ENCODE results near the gene TCP1.
A peak's percentile ranks its signal among the peaks of the same experiment; 100 is the strongest.
"Not testable (repeated sequence)": the region's sequence is repeated elsewhere in the genome, so short reads cannot be mapped to it uniquely, and the experiment has no call there.

The TCP1 gene

DNA sequence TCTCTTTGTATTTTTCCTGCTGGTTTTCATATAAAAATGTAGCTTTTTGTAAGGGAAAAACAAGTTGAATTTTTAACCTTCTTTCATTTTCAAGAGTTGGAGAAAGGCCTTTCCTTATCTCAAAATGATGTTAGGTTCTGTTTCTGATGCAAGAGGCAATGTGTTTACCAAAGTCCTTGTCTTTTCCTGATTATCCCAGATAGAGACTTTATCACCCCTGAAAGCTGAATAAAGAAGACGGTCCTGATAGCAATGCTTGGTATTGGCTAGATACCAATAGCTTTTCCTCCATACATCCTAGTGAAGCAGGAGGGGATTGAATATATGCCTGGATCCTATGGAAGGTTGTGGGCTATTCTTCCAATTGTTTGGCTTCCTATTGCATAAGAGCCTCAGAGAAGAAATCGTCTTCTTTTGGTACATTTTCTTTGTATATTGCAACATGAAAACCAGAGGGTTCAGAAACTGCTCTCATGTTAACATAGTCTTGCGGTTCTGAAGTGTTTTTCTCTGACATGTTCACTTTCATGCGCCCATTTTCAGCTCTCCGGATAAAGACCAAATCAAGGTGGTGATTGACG lies 16.1 kb upstream of the TCP1 start:
- Mint-ChIP-seq H3K9me3 (no peaks in the 10 kb centered on the region), H3K27ac (no peak overlapping the region), H3K27me3 (no peaks in the 10 kb centered on the region), H3K4me3 (no peak overlapping the region), H3K4me1 (peaks cover 13% of the 10 kb centered on the region), H3K36me3 (peaks cover 1% of the 10 kb centered on the region)
- CTCF ChIA-PET = no interaction called here
- DNase-seq = no peak

DNA sequence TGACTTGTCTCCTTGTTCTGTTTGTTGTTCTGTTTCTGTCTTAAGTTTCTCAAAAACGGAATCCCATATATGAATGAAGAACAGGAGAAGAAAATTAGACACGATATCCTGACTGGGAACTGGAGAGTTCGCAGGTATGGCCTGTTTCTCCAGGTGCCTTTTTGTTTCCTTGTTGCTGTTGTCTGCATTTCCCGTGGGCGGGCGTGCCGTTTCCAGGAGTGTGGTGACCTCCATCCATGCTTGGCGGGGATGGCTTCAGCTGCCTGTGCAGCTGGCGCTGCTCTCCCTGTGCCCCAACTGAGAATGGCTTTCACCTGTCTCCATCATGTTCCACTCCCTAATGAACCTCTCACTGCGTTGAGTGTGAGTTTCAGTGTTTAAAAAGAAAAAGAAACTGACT lies 15.1 kb upstream of the TCP1 start:
- H3K27ac Mint-ChIP-seq = no peak overlapping the region
- CTCF ChIA-PET = no interaction called here
- peaks cover 6% of the 10 kb centered on the region for H3K36me3 Mint-ChIP-seq
- H3K27me3 Mint-ChIP-seq = no peaks in the 10 kb centered on the region
- peaks cover 9% of the 10 kb centered on the region for H3K4me1 Mint-ChIP-seq
- no peak for DNase-seq
- H3K9me3 Mint-ChIP-seq = no peaks in the 10 kb centered on the region
- no peak overlapping the region for H3K4me3 Mint-ChIP-seq

DNA sequence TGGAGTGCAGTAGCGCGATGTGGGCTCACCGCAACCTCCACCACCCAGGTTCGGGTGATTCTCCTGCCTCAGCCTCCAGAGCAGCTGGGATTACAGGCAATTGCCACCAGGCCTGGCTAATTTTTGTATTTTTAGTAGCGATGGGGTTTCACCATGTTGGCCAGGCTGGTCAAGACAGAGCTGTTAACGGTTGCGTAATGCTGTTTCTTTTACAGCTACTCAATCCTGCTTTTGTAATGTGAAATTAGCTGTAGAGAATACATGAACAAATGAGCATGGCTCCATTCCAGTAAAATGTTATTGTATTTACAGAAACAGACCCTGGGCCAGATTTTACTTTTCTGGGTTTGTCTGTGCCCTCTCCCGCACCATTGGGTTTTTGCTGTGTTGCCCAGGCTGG lies 12.5 kb upstream of the TCP1 start:
- Mint-ChIP-seq H3K27me3 (no peaks in the 10 kb centered on the region), H3K4me3 (no peak overlapping the region), H3K9me3 (no peaks in the 10 kb centered on the region), H3K4me1 (peaks cover 2% of the 10 kb centered on the region), H3K36me3 (peaks cover 24% of the 10 kb centered on the region), H3K27ac (no peak overlapping the region)
- DNase-seq = no peak
- CTCF ChIA-PET = interaction anchor here (0.5 kb wide), 1 partner anchor 689 kb away, joined by 3 read pairs; no protein-coding TSS in a partner anchor

DNA sequence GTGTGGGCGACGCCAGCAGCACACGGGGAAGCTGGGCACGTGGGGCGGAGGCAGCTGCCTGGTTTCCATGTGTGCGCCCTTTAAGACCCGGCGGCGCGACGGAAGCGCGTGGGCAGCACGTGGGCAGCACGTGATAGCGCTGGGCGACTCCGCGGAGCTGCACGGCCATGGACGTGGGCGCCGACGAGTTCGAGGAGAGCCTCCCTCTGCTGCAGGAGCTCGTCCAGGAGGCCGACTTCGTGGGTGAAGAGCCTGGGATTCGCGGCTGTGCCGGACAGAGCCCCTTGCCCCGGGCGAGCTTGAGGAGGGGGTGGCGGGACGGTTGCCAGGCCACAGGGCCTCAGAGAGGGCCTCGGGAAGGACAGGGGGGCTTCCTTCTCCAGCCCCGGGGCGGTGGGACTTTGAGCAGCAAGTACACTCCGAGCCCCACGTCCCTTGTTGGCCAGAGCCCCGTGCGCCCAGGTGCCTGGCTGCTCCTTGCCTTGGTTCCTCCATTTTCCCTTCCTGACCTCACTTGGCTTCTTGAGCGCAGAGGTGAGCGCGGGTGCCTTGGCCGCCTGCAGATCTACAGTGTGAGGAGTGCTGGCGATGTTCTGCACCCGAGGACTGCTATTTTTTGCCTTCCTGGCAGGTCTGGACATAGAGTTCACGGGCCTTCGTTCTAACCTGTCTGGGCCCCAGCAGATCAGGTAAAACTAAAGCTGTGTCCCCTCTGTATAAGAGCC lies 10.9 kb upstream of the TCP1 start, which contains the start of gene PNLDC1:
Gene PNLDC1, plus strand, starts transcription at position 136 of the 725 bp plus-strand sequence. Its CDS starts 32 bp downstream, at position 168.
- peaks cover 2% of the 10 kb centered on the region for H3K4me1 Mint-ChIP-seq
- no peaks in the 10 kb centered on the region for H3K9me3 Mint-ChIP-seq
- H3K27me3 Mint-ChIP-seq = no peaks in the 10 kb centered on the region
- H3K27ac Mint-ChIP-seq = no peak within 1 kb of the TSS
- DNase-seq = no peak
- no peak within 1 kb of the TSS for H3K4me3 Mint-ChIP-seq
- CTCF ChIA-PET = no interaction called here
- H3K36me3 Mint-ChIP-seq = peaks cover 26% of the 10 kb centered on the region

DNA sequence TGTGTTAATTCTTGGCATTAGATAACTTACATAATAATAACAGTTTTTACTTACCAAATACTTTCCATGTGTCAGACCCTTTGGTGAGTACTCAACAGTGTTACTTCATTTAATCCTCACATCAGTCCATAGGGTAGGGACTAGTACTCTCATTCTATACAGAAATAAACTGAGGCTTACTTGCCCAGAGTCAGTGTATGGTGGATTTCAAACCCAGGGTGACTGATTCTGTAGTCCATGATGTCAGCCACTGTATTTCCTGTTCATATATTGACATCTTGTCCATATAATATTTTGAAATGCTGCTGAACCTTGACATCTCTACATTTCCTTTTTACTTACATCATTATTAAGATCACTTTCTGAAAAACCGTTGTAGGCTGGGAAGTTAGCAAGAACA lies 8.2 kb upstream of the TCP1 start:
- CTCF ChIA-PET = no interaction called here
- Mint-ChIP-seq H3K27me3 (no peaks in the 10 kb centered on the region), H3K4me3 (no peak overlapping the region), H3K27ac (peak overlapping the region; percentile 19), H3K36me3 (peaks cover 44% of the 10 kb centered on the region), H3K9me3 (no peaks in the 10 kb centered on the region), H3K4me1 (peaks cover 22% of the 10 kb centered on the region)
- no peak for DNase-seq

DNA sequence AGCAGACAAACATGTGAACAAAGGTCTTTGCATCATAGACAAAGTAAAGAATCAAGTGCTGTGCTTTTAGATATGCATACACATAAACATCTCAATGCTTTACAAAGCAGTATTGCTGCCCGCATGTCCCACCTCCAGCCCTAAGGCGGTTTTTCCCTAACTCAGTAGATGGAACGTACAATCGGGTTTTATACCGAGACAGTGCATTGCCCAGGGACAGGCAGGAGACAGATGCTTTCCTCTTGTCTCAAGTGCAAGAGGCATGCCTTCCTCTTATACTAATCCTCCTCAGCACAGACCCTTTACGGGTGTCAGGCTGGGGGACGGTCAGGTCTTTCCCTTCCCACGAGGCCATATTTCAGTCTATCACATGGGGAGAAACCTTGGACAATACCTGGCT lies 5.6 kb upstream of the TCP1 start:
- H3K4me3 Mint-ChIP-seq, H3K27me3 Mint-ChIP-seq, CTCF ChIA-PET, DNase-seq, H3K27ac Mint-ChIP-seq, H3K9me3 Mint-ChIP-seq: not testable (repeated sequence)
- Mint-ChIP-seq H3K4me1 (peaks cover 38% of the 10 kb centered on the region), H3K36me3 (peaks cover 57% of the 10 kb centered on the region)

DNA sequence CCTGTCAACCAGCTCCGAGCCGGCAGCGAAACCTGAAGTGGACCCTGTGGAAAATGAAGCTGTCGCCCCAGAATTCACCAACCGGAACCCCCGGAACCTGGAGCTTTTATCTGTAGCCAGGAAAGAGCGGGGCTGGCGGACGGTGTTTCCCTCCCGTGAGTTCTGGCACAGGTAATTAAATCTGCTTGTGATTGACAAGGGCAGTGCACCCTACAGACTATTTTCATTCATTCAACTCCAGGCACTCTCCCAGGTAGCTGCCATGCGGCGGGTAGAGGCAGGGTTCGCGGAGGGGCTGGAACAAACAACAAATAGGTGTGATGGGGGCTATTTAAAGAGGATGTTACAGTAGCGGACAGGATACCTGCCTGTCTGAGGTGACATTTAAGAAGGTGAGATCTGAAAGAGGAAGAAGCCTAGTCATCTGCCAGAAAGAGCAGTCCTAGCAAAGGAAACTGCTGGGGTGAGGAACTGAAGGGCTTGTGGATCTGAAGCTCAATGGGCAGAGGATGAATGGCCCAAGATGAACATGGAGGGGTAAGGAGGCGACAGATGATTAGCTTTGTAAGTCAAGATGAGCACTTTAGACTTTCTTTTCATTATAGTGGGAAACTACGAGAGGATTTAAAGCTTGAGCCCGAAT lies 1.7 kb upstream of the TCP1 start:
- Mint-ChIP-seq H3K27ac (peak overlapping the region; percentile 96), H3K9me3 (no peaks in the 10 kb centered on the region), H3K4me1 (peaks cover 58% of the 10 kb centered on the region)

DNA sequence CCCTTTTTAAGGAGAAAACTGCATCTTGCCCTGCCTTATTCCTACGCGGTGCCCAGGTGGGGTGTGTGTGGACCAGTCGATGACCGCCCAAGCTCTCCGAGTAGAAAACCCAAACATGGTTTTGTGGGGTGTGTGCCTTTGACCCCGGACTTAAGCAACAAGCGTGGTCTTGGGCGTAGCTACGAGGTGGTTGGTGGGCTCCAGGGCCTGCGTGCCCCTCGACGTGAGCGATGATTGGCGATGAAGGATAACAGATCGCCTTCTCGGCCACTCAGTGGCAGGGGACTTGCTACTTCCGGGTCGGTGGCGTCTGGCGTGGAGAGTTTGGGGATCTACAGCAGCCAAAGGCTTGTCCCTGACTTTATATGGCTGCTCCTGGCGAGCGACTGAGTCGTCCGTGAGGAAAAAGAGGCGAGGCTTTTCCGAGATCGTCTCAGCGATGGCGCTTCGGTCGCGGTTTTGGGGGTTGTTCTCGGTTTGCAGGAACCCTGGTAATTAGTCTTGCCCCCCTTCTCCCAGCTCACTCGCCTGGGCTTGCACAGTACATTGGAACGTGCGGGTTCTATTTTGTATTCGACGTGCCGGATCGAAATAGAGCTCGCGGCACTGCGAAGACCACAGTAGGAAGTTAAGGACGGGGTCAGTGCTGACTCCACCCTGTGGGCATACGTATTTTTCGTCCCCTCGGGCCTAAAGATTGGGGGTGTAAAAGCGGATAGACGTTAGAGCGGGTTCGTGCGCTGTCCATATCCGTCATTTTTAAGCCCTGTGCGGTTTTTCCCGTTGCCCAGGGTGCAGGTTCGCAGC lies 950 bp upstream of the TCP1 start, which contains the start of gene MRPL18:
Gene MRPL18, plus strand, starts transcription at position 319 of the 807 bp plus-strand sequence. Its CDS starts 121 bp downstream, at position 440.
- Mint-ChIP-seq H3K4me3 (peak within 1 kb of the TSS; percentile 91), H3K27ac (peak within 1 kb of the TSS; percentile 96), H3K4me1 (peaks cover 62% of the 10 kb centered on the region), H3K36me3 (peaks cover 58% of the 10 kb centered on the region), H3K27me3 (no peaks in the 10 kb centered on the region), H3K9me3 (no peaks in the 10 kb centered on the region)
- CTCF ChIA-PET = interaction anchor here (0.6 to 2.0 kb wide), 8 partner anchors 30 to 151 kb away, joined by 3 to 6 read pairs (median 4); no protein-coding TSS in a partner anchor
- DNase-seq = peak; percentile 95

More for the DNA sequence above, 1.7 kb upstream of the TCP1 start:
- Mint-ChIP-seq H3K36me3 (peaks cover 53% of the 10 kb centered on the region), H3K27me3 (no peaks in the 10 kb centered on the region), H3K4me3 (peak overlapping the region; percentile 91)
- no peak for DNase-seq
- CTCF ChIA-PET = interaction anchor here (1.0 to 2.0 kb wide), 5 partner anchors 29 to 150 kb away, joined by 3 to 6 read pairs (median 4); no protein-coding TSS in a partner anchor

DNA sequence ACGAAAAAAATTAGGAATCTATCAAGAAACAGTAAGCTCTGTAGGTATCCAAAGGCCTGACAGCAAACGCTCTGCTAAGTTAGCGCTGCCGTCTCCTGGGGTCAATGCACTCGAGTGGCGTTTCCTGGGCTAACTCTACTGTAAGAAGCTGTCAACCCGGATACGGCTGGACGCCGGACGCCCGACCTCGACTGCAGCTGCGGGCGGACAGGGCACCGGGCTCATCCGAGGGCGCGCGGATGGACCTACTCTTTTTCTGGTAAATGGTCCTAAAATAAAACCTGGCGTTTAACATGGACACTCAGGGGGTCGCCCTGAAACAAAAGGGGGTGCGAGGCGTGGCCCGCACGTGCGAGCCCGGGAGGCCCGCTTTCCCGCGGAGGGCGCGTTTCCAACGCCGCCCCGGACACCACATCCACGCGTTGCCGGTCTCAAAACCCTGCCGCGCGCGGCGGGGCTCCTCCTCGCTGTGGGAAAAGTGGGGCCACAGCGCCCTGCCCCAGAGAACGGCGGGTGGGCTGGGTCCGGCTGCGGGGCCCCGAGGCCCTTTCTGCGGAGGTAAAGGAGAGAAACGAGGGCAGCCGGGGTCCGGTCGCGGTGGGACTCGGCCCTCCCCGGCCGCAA lies 537 bp downstream of the TCP1 start:
- Mint-ChIP-seq H3K27me3 (no peaks in the 10 kb centered on the region), H3K9me3 (no peaks in the 10 kb centered on the region), H3K4me1 (peaks cover 64% of the 10 kb centered on the region), H3K27ac (peak overlapping the region; percentile 96), H3K4me3 (peak overlapping the region; percentile 91), H3K36me3 (peaks cover 58% of the 10 kb centered on the region)
- CTCF ChIA-PET = no interaction called here
- peak; percentile 52 for DNase-seq

DNA sequence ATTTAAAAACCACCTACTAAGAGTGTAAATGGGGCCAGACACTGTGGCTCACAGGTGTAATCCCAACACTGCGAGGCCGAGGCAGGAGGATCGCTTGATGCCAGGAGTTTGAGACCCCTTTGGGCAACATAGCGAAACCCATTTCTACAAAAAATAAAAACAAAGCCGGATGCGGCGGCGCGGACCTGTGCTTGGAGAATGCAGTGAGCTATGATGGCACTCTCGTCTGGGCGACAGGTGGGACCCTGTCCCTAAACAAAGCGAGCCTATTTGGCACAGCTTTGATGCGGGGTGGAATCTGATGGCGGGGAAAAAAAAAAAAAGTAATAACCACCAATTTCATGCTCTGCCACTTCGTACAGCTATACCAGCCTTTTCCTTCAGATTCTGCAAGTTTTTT lies 1.1 kb downstream of the TCP1 start:
- DNase-seq = peak; percentile 36
- Mint-ChIP-seq H3K27me3 (no peaks in the 10 kb centered on the region), H3K4me1 (peaks cover 62% of the 10 kb centered on the region), H3K27ac (peak overlapping the region; percentile 96), H3K36me3 (peaks cover 53% of the 10 kb centered on the region), H3K4me3 (peak overlapping the region; percentile 91), H3K9me3 (no peaks in the 10 kb centered on the region)
- CTCF ChIA-PET = no interaction called here

DNA sequence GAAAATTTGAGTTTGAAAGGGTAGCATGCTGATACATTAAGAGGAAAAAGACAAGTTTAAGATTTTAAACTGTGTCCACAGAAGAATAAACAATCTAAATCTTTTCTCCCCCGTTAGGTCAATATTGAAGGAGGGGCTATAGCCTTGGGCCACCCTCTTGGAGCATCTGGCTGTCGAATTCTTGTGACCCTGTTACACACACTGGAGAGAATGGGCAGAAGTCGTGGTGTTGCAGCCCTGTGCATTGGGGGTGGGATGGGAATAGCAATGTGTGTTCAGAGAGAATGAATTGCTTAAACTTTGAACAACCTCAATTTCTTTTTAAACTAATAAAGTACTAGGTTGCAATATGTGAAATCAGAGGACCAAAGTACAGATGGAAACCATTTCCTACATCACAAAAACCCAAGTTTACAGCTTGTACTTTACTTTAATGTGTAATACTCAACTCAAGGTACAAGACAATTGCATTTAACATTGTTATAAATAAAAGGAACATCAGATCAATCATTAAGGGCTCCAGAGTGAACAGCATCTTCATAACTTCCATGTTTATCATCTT lies 10.8 kb downstream of the TCP1 start:
- no peak for DNase-seq
- no peak overlapping the region for H3K4me3 Mint-ChIP-seq
- peaks cover 16% of the 10 kb centered on the region for H3K4me1 Mint-ChIP-seq
- no peaks in the 10 kb centered on the region for H3K9me3 Mint-ChIP-seq
- no peak overlapping the region for H3K27ac Mint-ChIP-seq
- CTCF ChIA-PET = no interaction called here
- H3K27me3 Mint-ChIP-seq = no peaks in the 10 kb centered on the region
- H3K36me3 Mint-ChIP-seq = peaks cover 79% of the 10 kb centered on the region

DNA sequence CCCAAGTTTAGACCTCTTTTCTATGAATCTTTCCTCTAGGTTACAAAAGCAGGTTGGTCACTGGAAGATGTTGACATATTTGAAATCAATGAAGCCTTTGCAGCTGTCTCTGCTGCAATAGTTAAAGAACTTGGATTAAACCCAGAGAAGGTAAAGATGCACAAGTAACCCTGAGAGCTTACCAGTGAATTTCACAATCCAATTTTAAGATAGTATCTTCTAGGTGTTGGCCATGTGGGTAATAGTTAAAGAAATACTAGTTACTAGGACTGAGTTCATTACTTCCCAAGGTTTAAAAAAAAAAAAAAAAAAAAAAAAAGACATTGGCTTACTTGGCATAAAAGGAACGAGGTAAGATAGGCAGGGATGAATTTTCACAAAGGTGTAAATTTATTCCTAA lies 11.3 kb downstream of the TCP1 start:
- no peak overlapping the region for H3K27ac Mint-ChIP-seq
- no peak overlapping the region for H3K4me3 Mint-ChIP-seq
- CTCF ChIA-PET = no interaction called here
- H3K36me3 Mint-ChIP-seq = peaks cover 82% of the 10 kb centered on the region
- H3K4me1 Mint-ChIP-seq = peaks cover 16% of the 10 kb centered on the region
- no peaks in the 10 kb centered on the region for H3K27me3 Mint-ChIP-seq
- no peaks in the 10 kb centered on the region for H3K9me3 Mint-ChIP-seq
- DNase-seq = no peak

DNA sequence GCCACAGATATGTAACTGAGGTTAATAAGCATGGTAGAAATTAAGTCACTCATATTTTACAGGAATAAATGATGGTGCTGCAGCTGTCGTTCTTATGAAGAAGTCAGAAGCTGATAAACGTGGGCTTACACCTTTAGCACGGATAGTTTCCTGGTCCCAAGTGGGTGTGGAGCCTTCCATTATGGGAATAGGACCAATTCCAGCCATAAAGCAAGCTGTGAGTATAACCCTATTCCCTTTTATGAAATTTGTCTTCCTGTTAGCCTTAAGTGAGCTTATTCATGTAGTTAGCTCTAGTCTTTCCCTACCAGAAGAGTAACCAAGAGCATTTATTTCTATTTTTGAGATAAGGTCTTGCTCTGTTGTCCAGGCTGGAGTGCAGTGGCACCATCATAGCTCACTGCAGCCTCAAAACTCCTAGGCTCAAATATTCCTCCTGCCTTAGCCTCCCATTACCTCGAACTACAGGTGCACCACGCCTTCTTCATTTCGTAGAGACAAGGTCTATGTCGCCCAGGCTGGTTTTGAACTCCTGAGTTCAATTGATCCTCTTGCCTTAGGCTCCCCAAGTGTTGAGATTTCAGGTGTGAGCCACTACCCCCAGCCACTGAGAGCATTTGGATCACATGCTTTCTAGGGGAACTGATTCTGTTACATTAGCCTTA lies 12.0 kb downstream of the TCP1 start:
- CTCF ChIA-PET = no interaction called here
- H3K27ac Mint-ChIP-seq = no peak overlapping the region
- DNase-seq = no peak
- H3K9me3 Mint-ChIP-seq = no peaks in the 10 kb centered on the region
- H3K36me3 Mint-ChIP-seq = peaks cover 74% of the 10 kb centered on the region
- no peak overlapping the region for H3K4me3 Mint-ChIP-seq
- H3K27me3 Mint-ChIP-seq = no peaks in the 10 kb centered on the region
- peaks cover 8% of the 10 kb centered on the region for H3K4me1 Mint-ChIP-seq

All from activated naive CD4-positive, alpha-beta T cell treated with anti-CD3 and anti-CD28 coated beads, Interleukin-2, amount 10 ng/mL, durations not matched to agents 7 days and 5 days (primary cell).